HepG2 (cell line): ENCODE measurements around the gene TUT1. TPM values are rescaled to one million over a fixed set of nuclear protein-coding genes. Genes with fewer than 3 reads are reported as not detected.

Experiments used
- ATAC-seq: fragments of 200-7000 bp; cut with Tn5 transposase; 3 replicates; pipeline ENCODE4 v1.9.1; 2020; ENCODE audit warnings: mild to moderate bottlenecking, moderate library complexity
- BruUV-seq: library from RNA; stranded (reverse); fragments of 400-500 nt; replicated peaks from 2 replicates; lab custom pipeline; 2021; lab: Mats Ljungman, UMichigan
- CTCF ChIA-PET: fragments of 300-600 bp; formaldehyde crosslinking; extraction: SDS; loops from one replicate; lab custom pipeline; 2021; ENCODE audit warnings: low total read pairs, inconsistent platforms, low intra/inter-chr PET ratio; lab: Yijun Ruan, JAX
- POLR2A ChIA-PET: fragments of 350-600 bp; sonication (Branson Sonifier 250); formaldehyde crosslinking; loops from one replicate; lab custom pipeline; 2020; ENCODE audit warnings: antibody characterized with exemption, inconsistent platforms; lab: Yijun Ruan, JAX
- DNase-seq: peaks from one replicate; pipeline ENCODE4 v3.0.0-alpha.2; 2015; ENCODE audit warnings: low spot score
- FAIRE-seq: peaks from 3 replicates; lab custom pipeline; 2011; peaks lifted over from hg19 to GRCh38; lab: Jason Lieb, UNC
- H2AFZ ChIP-seq: one replicate; pipeline ENCODE4 v1.6.1; 2011; ENCODE audit warnings: low read length, inconsistent platforms
- H3K27ac ChIP-seq: fragments of 300-600 bp; 3 replicates; pipeline ENCODE4 v1.8.0; 2011; ENCODE audit warnings: mixed run types, mild to moderate bottlenecking, mixed read lengths, low read length, inconsistent platforms; ENCODE audit not compliant: insufficient read depth; ENCODE audit errors: extremely low read length
- H3K27me3 ChIP-seq, 2 experiments: fragments of 200-600 bp in 1 of 2; 2 replicates in 1 of 2; 3 replicates in 1 of 2; pipeline versions ENCODE4 v1.6.0 to v1.8.0; 2011; ENCODE audit warnings: low read length in 2 of 2, mild to moderate bottlenecking in 2 of 2, moderate library complexity in 2 of 2, inconsistent platforms in 1 of 2; ENCODE audit not compliant: insufficient read depth in 2 of 2, control insufficient read depth in 1 of 2
- H3K36me3 ChIP-seq, 2 experiments: fragments of 200-600 bp in 1 of 2; replicated peaks in 1 of 2; 2 replicates in 1 of 2; 3 replicates in 1 of 2; pipeline versions ENCODE4 v1.5.1 to v1.8.0; 2011; ENCODE audit warnings: low read length in 2 of 2, inconsistent platforms in 1 of 2; ENCODE audit not compliant: insufficient read depth in 2 of 2, control insufficient read depth in 1 of 2
- H3K4me1 ChIP-seq: 2 replicates; pipeline ENCODE4 v1.5.1; 2012; ENCODE audit warnings: low read length, inconsistent platforms; ENCODE audit not compliant: insufficient read depth
- H3K4me2 ChIP-seq: 2 replicates; pipeline ENCODE4 v1.6.0; 2011; ENCODE audit warnings: low read depth, low read length, inconsistent platforms
- H3K4me3 ChIP-seq, 3 experiments: fragments of 200-600 bp in 1 of 3; sonication (generic), shearing (Covaris generic) in 1 of 3; replicated peaks in 1 of 3; 2 replicates each; pipeline ENCODE4 v1.5.1; 2011 to 2016; ENCODE audit warnings: low read length in 3 of 3, inconsistent platforms in 2 of 3, low read depth in 2 of 3, mild to moderate bottlenecking in 2 of 3, control low read depth in 1 of 3, mixed read lengths in 1 of 3; ENCODE audit not compliant: insufficient read depth in 1 of 3
- H3K79me2 ChIP-seq: one replicate; pipeline ENCODE4 v1.6.1; 2011; ENCODE audit warnings: low read length, inconsistent platforms; ENCODE audit not compliant: insufficient read depth
- H3K9ac ChIP-seq: 2 replicates; pipeline ENCODE4 v1.6.0; 2011; ENCODE audit warnings: mild to moderate bottlenecking, low read depth, low read length, inconsistent platforms; ENCODE audit not compliant: insufficient read depth
- H3K9me3 ChIP-seq: 2 replicates; pipeline ENCODE4 v1.5.1; 2012; ENCODE audit warnings: mild to moderate bottlenecking, low read length
- H4K20me1 ChIP-seq: 2 replicates; pipeline ENCODE4 v1.6.0; 2011; ENCODE audit warnings: inconsistent platforms, mild to moderate bottlenecking, low read length, moderate library complexity; ENCODE audit not compliant: insufficient read depth
- GATAD2A ChIP-seq: IDR thresholded peaks from 2 replicates; pipeline ENCODE4 v1.6.1; 2016
- ISX ChIP-seq: sonication (generic); formaldehyde crosslinking; conservative IDR thresholded peaks from 2 replicates; pipeline ENCODE4 v1.5.0; 2020; ENCODE audit warnings: missing genetic modification reagents
- PRMT3 ChIP-seq: sonication (generic); formaldehyde crosslinking; IDR thresholded peaks from 2 replicates; pipeline ENCODE4 v1.8.1; 2022; ENCODE audit warnings: low read depth, mild to moderate bottlenecking, moderate library complexity, missing genetic modification reagents, borderline replicate concordance
- ZNF333 ChIP-seq: sonication (generic); formaldehyde crosslinking; IDR thresholded peaks from 2 replicates; pipeline ENCODE4 v1.4.0; 2020; ENCODE audit warnings: mild to moderate bottlenecking, missing genetic modification reagents, borderline replicate concordance
- ZNF383 ChIP-seq: sonication (generic); formaldehyde crosslinking; IDR thresholded peaks from 2 replicates; pipeline ENCODE4 v1.4.0; 2020; ENCODE audit warnings: missing genetic modification reagents, mild to moderate bottlenecking, borderline replicate concordance
- WGBS: methylation state at CpG from one replicate; pipeline ENCODE4 v1.1.6; 2017; ENCODE audit warnings: low lambda C conversion rate; 5-methylcytosine and 5-hydroxymethylcytosine counted together
- in situ Hi-C: cut with HindIII; loops from 2 replicates; pipeline ENCODE4 v1.10.0; 2017; ENCODE audit warnings: low pct_unique_long_range_greater_than_20kb; ENCODE audit not compliant: extremely low pct_ligation_motif_present
- intact Hi-C: fragments of 100-400 bp; cut with micrococcal nuclease; formaldehyde crosslinking; loops from one replicate; pipeline ENCODE4 v1.10.0; 2022; ENCODE audit not compliant: unreplicated experiment
- polyA plus RNA-seq, 8 experiments: library from polyadenylated mRNA; depleted of rRNA in 3 of 8; stranded (reverse) in 7 of 8; unstranded in 1 of 8; fragments of >200 nt; fragmentation: Illumina TruSeq in 4 of 8; extraction: Trizol in 4 of 8; gene quantifications; 2 replicates each; pipeline versions ENCODE4 v1.2.1 to v1.2.3, GENCODE V29; 2011 to 2016; ENCODE audit warnings: low read depth in 4 of 8, missing spikeins in 1 of 8, mixed read lengths in 1 of 8; ENCODE audit not compliant: insufficient read depth in 1 of 8
- total RNA-seq, 5 experiments: library from RNA; depleted of rRNA; stranded (reverse); fragments of >200 nt; fragmentation: Illumina TruSeq; extraction: Trizol; gene quantifications; 2 replicates each; pipeline ENCODE4 v1.2.3, GENCODE V29; 2016; ENCODE audit warnings: low read depth in 1 of 5

The TUT1 gene
- total and polyA plus RNA-seq, 2 of the 13 experiments (the other 11 are each of a cell fraction or from before 2014, with no cell fraction given), result 9.7 to 14.3 TPM

DNA sequence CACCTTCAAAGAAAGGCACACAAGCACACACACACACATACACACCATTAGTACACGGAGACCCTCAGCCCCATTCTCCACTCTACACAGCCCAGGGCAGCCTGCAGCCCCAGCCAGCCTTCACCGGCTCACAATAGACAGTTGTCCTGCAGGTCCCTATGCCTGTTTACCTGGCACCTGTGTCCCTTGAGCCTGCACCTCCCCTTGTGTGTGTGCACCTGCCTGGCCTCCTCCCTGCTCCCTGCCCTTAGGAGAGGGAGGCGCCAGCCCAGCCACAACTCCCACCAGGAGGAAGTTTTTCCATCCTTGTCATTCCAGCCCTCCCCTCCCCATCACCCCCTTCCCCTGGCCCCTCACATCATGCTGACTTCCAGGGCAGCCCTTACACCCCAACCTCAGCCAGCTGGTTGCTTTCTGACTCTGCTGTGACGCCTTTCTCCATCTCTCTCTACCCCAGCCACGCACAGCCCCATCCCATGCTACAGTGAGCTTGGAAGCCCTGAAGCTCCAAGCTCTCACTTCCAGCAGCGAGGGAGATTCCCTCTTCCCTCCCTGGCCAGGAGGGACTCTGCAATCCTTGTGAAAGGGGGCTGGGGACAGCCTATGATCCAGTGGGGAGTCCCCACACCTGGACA, 49.1 kb downstream of the TUT1 start:
- Histone ChIP-seq H3K79me2 (peaks cover 91% of the 10 kb centered on the region), H3K9ac (peak overlapping the region; percentile 96; the same call in 1 of the 2 replicates), H3K27ac (no peak overlapping the region), H4K20me1 (peaks cover 77% of the 10 kb centered on the region), H2AFZ (no peak overlapping the region), H3K4me3 (peak overlapping the region in 2 of 3 experiments; percentile 79 to 93; a peak in 3 of 6 replicates), H3K27me3 (no peaks in the 10 kb centered on the region), H3K4me2 (peak overlapping the region; percentile 84), H3K9me3 (no peaks in the 10 kb centered on the region), H3K4me1 (peaks cover 57% of the 10 kb centered on the region), H3K36me3 (peaks cover 2 to 4% of the 10 kb centered on the region in 2 experiments; a peak in 3 of 5 replicates)
- intact Hi-C loops, result loop anchor here (2.0 to 10.0 kb wide), 3 partner anchors 19 to 147 kb away; no protein-coding TSS in a partner anchor
- POLR2A ChIA-PET, result interaction anchor here (1.0 to 3.0 kb wide), 10 partner anchors 13 to 185 kb away, joined by 3 to 17 read pairs (median 6); partner anchors contain the start of genes C11orf98, CSKMT, EEF1G and HNRNPUL2
- in situ Hi-C loops, result loop anchor here (5.0 kb wide), 1 partner anchor 35 kb away; no protein-coding TSS in a partner anchor
- CTCF ChIA-PET, result interaction anchor here (1.3 to 1.9 kb wide), 5 partner anchors 18 to 147 kb away, joined by 3 to 14 read pairs (median 5); no protein-coding TSS in a partner anchor
- WGBS, result 87% methylated on average over 5 of the region's 6 CpGs
- FAIRE-seq (no peak), ATAC-seq (no peak), DNase-seq (no peak)
- BruUV-seq, result no TSS peak
- TF ChIP-seq ISX (CRISPR knock-in tag), result no peak
- TF ChIP-seq ZNF333 (CRISPR knock-in tag), result no peak
- TF ChIP-seq ZNF383 (CRISPR knock-in tag), result no peak
- TF ChIP-seq GATAD2A (CRISPR knock-in tag), result no peak
- no peak for TF ChIP-seq PRMT3
- TF ChIP-seq, all 625 proteins: peak for 0
